H1 (cell line): ENCODE results near the gene KCTD17. TPM values are rescaled to one million over a fixed set of nuclear protein-coding genes. Genes with fewer than 3 reads are reported as not detected.

ENCODE experiments used
- CHD7 ChIP-seq: fragments of 300-600 bp; sonication (generic); IDR thresholded peaks from 2 replicates; pipeline ENCODE4 v1.7.1; 2012; ENCODE audit warnings: low read length, moderate library complexity, mild to moderate bottlenecking, inconsistent platforms; ENCODE audit not compliant: insufficient replicate concordance
- GTF2F1 ChIP-seq: IDR thresholded peaks from 2 replicates; pipeline ENCODE4 v1.6.1; 2012; ENCODE audit warnings: low read depth, low read length, improper control_type of control experiment, borderline replicate concordance
- JUND ChIP-seq: IDR thresholded peaks from 2 replicates; pipeline ENCODE4 v1.6.1; 2011; ENCODE audit warnings: mild to moderate bottlenecking, improper control_type of control experiment, low read length
- RBBP5 ChIP-seq: IDR thresholded peaks from 2 replicates; pipeline ENCODE4 v1.7.1; 2012; ENCODE audit warnings: low read depth, mild to moderate bottlenecking, inconsistent platforms, low read length, moderate library complexity, borderline replicate concordance
- SP4 ChIP-seq: IDR thresholded peaks from 2 replicates; pipeline ENCODE4 v1.6.1; 2012; ENCODE audit warnings: low read length, inconsistent platforms
- TEAD4 ChIP-seq: IDR thresholded peaks from 2 replicates; pipeline ENCODE4 v1.6.1; 2012; ENCODE audit warnings: low read depth, low read length, inconsistent platforms, mixed read lengths
- polyA plus RNA-seq, 7 experiments: library from polyadenylated mRNA; depleted of rRNA in 3 of 7; stranded (reverse) in 5 of 7; unstranded in 2 of 7; fragments of >200 nt in 5 of 7; fragments of 200-250 nt in 2 of 7; gene quantifications; 1 replicate in 5 of 7; 2 replicates in 1 of 7; 4 replicates in 1 of 7; pipeline versions ENCODE4 v1.2.1 to v1.2.3, GENCODE V29; 2011 to 2013; ENCODE audit warnings: missing spikeins in 2 of 7, mixed read lengths in 2 of 7
- total RNA-seq: library from RNA; stranded (reverse); fragmentation: NEBNext Ultra II Directional; extraction: Animal tissue kit (Norgen Biotek cat#: 25700); gene quantifications from 2 replicates; pipeline ENCODE4 v1.2.1, GENCODE V29; 2021
- TF ChIP-seq, protein P1 (sequence below): IDR thresholded peaks from 2 replicates; pipeline ENCODE4 v1.6.1; 2012; ENCODE audit warnings: low read length, inconsistent platforms
- TF ChIP-seq, protein P2 (sequence below), 3 experiments: IDR thresholded peaks; 1 replicate in 2 of 3; 2 replicates in 1 of 3; pipeline versions ENCODE4 v1.5.1 to v1.6.1; 2011; ENCODE audit warnings: low read length in 3 of 3, mild to moderate bottlenecking in 3 of 3, inconsistent platforms in 2 of 3, low read depth in 1 of 3, moderate library complexity in 1 of 3; ENCODE audit not compliant: insufficient read depth in 1 of 3; ENCODE audit errors: control extremely low read depth in 1 of 3

KCTD17 gene
- total and polyA plus RNA-seq, 2 of the 8 experiments (the other 6 are each of a cell fraction or from before 2014, with no cell fraction given): 39.4 to 44.0 TPM

DNA sequence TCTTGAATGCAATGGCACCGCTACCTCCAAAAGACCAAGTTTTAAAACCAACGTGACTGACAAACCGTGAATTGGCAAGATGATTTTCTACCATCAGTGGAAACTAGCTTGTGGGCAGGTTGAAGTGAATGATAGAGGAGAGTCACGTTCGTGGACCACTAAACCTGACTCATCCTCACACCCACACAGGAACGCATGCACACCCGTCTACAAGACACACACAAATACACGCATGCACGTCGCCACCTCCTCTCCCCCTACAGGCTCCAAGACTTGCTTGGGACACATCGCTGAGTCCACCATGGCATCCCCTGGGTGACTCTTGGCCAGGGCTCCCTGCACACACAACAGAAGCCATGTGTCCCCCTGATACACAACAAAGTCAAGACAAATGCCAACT, 43.6 kb downstream of the KCTD17 start (continued):
- TF ChIP-seq CHD7 (no peak), GTF2F1 (no peak), TEAD4 (no peak), RBBP5 (no peak), JUND (no peak), SP4 (no peak)
- TF ChIP-seq, protein P1, sequence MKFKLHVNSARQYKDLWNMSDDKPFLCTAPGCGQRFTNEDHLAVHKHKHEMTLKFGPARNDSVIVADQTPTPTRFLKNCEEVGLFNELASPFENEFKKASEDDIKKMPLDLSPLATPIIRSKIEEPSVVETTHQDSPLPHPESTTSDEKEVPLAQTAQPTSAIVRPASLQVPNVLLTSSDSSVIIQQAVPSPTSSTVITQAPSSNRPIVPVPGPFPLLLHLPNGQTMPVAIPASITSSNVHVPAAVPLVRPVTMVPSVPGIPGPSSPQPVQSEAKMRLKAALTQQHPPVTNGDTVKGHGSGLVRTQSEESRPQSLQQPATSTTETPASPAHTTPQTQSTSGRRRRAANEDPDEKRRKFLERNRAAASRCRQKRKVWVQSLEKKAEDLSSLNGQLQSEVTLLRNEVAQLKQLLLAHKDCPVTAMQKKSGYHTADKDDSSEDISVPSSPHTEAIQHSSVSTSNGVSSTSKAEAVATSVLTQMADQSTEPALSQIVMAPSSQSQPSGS: no peak
- TF ChIP-seq, protein P2, sequence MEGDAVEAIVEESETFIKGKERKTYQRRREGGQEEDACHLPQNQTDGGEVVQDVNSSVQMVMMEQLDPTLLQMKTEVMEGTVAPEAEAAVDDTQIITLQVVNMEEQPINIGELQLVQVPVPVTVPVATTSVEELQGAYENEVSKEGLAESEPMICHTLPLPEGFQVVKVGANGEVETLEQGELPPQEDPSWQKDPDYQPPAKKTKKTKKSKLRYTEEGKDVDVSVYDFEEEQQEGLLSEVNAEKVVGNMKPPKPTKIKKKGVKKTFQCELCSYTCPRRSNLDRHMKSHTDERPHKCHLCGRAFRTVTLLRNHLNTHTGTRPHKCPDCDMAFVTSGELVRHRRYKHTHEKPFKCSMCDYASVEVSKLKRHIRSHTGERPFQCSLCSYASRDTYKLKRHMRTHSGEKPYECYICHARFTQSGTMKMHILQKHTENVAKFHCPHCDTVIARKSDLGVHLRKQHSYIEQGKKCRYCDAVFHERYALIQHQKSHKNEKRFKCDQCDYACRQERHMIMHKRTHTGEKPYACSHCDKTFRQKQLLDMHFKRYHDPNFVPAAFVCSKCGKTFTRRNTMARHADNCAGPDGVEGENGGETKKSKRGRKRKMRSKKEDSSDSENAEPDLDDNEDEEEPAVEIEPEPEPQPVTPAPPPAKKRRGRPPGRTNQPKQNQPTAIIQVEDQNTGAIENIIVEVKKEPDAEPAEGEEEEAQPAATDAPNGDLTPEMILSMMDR (IDR thresholded peaks at IDR 0.05; ENCODE audit: control extremely low read depth in 1 of 3, insufficient read depth in 1 of 3, low read depth in 1 of 3, low read length in 3 of 3): no peak
